Calu3 (cell line): ENCODE results near the gene BCKDHB. TPM values are rescaled to one million over a fixed set of nuclear protein-coding genes. Genes with fewer than 3 reads are reported as not detected.

Experiments used
- BruUV-seq: library from RNA; stranded (reverse); fragments of 400-500 nt; replicated peaks from 2 replicates; lab custom pipeline; 2021; lab: Mats Ljungman, UMichigan
- CTCF ChIA-PET: fragments of 300-600 bp; sonication (Branson Sonifier 250); formaldehyde crosslinking; loops from one replicate; lab custom pipeline; 2022; ENCODE audit warnings: antibody characterized with exemption; lab: Charles Lee
- DNase-seq: peaks from one replicate; pipeline ENCODE4 v3.0.0; 2022
- H3K27ac Mint-ChIP-seq: one replicate; pipeline ENCODE4 v1.8.0; 2022; ENCODE audit warnings: mixed read lengths; ENCODE audit not compliant: unreplicated experiment
- H3K27me3 Mint-ChIP-seq: one replicate; pipeline ENCODE4 v1.8.0; 2022; ENCODE audit warnings: mixed read lengths; ENCODE audit not compliant: unreplicated experiment
- H3K36me3 Mint-ChIP-seq: one replicate; pipeline ENCODE4 v1.8.0; 2022; ENCODE audit warnings: mild to moderate bottlenecking, moderate library complexity, mixed read lengths; ENCODE audit not compliant: insufficient read depth, unreplicated experiment
- H3K4me1 Mint-ChIP-seq: one replicate; pipeline ENCODE4 v1.8.0; 2022; ENCODE audit warnings: mild to moderate bottlenecking, low read depth, mixed read lengths; ENCODE audit not compliant: unreplicated experiment
- H3K4me3 Mint-ChIP-seq: one replicate; pipeline ENCODE4 v1.8.0; 2022; ENCODE audit warnings: mild to moderate bottlenecking, low read depth, moderate library complexity, mixed read lengths; ENCODE audit not compliant: unreplicated experiment
- H3K9me3 Mint-ChIP-seq: one replicate; pipeline ENCODE4 v1.8.0; 2022; ENCODE audit warnings: low read depth, mixed read lengths; ENCODE audit not compliant: unreplicated experiment
- intact Hi-C: fragments of 100-400 bp; cut with micrococcal nuclease; formaldehyde crosslinking; loops from one replicate; pipeline ENCODE4 v1.10.0; 2022; ENCODE audit not compliant: unreplicated experiment
- total RNA-seq: library from RNA; stranded (reverse); gene quantifications from 2 replicates; pipeline ENCODE4 v1.2.3, GENCODE V29; 2022
- TF ChIP-seq, protein P1 (sequence below): fragments of 200-600 bp; IDR thresholded peaks from one replicate; pipeline ENCODE4 v1.8.0; 2022; ENCODE audit warnings: antibody characterized with exemption; ENCODE audit not compliant: unreplicated experiment

Gene BCKDHB
- total RNA-seq, 1 experiment from 2014 or later = 24.9 TPM

DNA sequence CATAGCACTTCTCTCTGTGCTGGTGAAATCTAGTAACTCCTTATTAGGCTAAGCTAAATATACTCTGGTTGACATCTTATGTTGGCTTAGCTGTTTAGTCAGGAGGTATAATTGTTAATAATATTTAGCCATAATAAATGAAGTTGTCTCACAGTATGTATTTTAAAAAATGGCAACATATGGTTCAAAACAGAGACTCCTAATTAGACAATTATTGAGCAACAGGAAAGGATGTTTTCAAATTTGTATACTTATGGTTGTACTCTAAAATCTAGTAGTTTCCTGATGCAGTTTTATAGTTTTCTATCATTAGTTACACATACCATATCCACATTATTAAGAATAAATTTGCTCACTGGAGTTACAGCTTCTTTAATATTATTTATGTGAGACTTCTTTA lies 150.2 kb downstream of the BCKDHB start:
- CTCF ChIA-PET = no interaction called here
- DNase-seq = no peak
- intact Hi-C loops = no loop called here
- Mint-ChIP-seq H3K27ac (no peak overlapping the region), H3K4me3 (no peak overlapping the region), H3K27me3 (no peaks in the 10 kb centered on the region), H3K36me3 (no peaks in the 10 kb centered on the region), H3K4me1 (peaks cover 9% of the 10 kb centered on the region), H3K9me3 (no peaks in the 10 kb centered on the region)
- BruUV-seq = no TSS peak
- TF ChIP-seq, protein P1, sequence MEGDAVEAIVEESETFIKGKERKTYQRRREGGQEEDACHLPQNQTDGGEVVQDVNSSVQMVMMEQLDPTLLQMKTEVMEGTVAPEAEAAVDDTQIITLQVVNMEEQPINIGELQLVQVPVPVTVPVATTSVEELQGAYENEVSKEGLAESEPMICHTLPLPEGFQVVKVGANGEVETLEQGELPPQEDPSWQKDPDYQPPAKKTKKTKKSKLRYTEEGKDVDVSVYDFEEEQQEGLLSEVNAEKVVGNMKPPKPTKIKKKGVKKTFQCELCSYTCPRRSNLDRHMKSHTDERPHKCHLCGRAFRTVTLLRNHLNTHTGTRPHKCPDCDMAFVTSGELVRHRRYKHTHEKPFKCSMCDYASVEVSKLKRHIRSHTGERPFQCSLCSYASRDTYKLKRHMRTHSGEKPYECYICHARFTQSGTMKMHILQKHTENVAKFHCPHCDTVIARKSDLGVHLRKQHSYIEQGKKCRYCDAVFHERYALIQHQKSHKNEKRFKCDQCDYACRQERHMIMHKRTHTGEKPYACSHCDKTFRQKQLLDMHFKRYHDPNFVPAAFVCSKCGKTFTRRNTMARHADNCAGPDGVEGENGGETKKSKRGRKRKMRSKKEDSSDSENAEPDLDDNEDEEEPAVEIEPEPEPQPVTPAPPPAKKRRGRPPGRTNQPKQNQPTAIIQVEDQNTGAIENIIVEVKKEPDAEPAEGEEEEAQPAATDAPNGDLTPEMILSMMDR = no peak

- no peaks in the 10 kb centered on the region for H3K9me3 Mint-ChIP-seq
- H3K27me3 Mint-ChIP-seq = no peaks in the 10 kb centered on the region
- TF ChIP-seq, protein P1 = no peak
- no peak overlapping the region for H3K4me3 Mint-ChIP-seq
- H3K4me1 Mint-ChIP-seq = peaks cover 8% of the 10 kb centered on the region
- DNase-seq = no peak
- CTCF ChIA-PET = no interaction called here
- no peaks in the 10 kb centered on the region for H3K36me3 Mint-ChIP-seq
- H3K27ac Mint-ChIP-seq = no peak overlapping the region
- BruUV-seq = no TSS peak
- intact Hi-C loops = no loop called here
Observed at GRCh38 chr6:80259118-80259517, 152.6 kb downstream of the BCKDHB start.

- Mint-ChIP-seq H3K27me3 (no peaks in the 10 kb centered on the region), H3K9me3 (no peaks in the 10 kb centered on the region), H3K4me1 (no peaks in the 10 kb centered on the region), H3K4me3 (no peak overlapping the region), H3K36me3 (no peaks in the 10 kb centered on the region), H3K27ac (no peak overlapping the region)
- TF ChIP-seq, protein P1 = no peak
- CTCF ChIA-PET = no interaction called here
- no TSS peak for BruUV-seq
- DNase-seq = no peak
- intact Hi-C loops = no loop called here
Observed at GRCh38 chr6:80263585-80263984, 157.1 kb downstream of the BCKDHB start.

- TF ChIP-seq, protein P1 = no peak
- Mint-ChIP-seq H3K9me3 (no peaks in the 10 kb centered on the region), H3K4me3 (no peak overlapping the region), H3K4me1 (no peaks in the 10 kb centered on the region), H3K36me3 (no peaks in the 10 kb centered on the region), H3K27me3 (no peaks in the 10 kb centered on the region), H3K27ac (no peak overlapping the region)
- CTCF ChIA-PET = no interaction called here
- BruUV-seq = no TSS peak
- DNase-seq = no peak
- intact Hi-C loops = no loop called here
Observed at GRCh38 chr6:80268865-80269730, 162.6 kb downstream of the BCKDHB start.
